SK-N-SH (cell line): Measurements from ENCODE around the gene GP1BA. TPM values are rescaled to one million over a fixed set of nuclear protein-coding genes. Genes with fewer than 3 reads are reported as not detected.
A peak's percentile ranks its signal among the peaks of the same experiment; 100 is the strongest.

ENCODE experiments used
- CTCF ChIA-PET: fragments of 300-600, 350-600 bp; formaldehyde crosslinking; extraction: SDS; loops from one replicate; lab custom pipeline; 2021; lab: Yijun Ruan, JAX
- POLR2A ChIA-PET: fragments of 350-600 bp; sonication (Branson Sonifier 250); formaldehyde crosslinking; extraction: SDS; loops from one replicate; lab custom pipeline; 2020; ENCODE audit warnings: antibody characterized with exemption, inconsistent platforms; lab: Yijun Ruan, JAX
- DNase-seq: peaks from one replicate; pipeline ENCODE4 v3.0.0; 2012
- H2AFZ ChIP-seq: fragments of 200-600 bp; sonication (generic); 2 replicates; pipeline ENCODE4 v1.8.1; 2016; ENCODE audit warnings: antibody characterized with exemption, mild to moderate bottlenecking, low read depth
- H3F3A ChIP-seq: fragments of 200-600 bp; sonication (generic); replicated peaks from 2 replicates; pipeline ENCODE3; 2016; ENCODE audit warnings: antibody characterized with exemption, mild to moderate bottlenecking; ENCODE audit not compliant: insufficient read depth
- H3K27ac ChIP-seq, 2 experiments: fragments of 200-500 bp in 1 of 2; fragments of 200-600 bp in 1 of 2; sonication (Bioruptor generic) in 1 of 2; sonication (generic), shearing (Covaris generic) in 1 of 2; 2 replicates each; pipeline versions ENCODE4 v1.5.1 to v1.6.1; 2014 to 2016; ENCODE audit warnings: low read depth in 2 of 2, inconsistent platforms in 1 of 2, low read length in 1 of 2, mild to moderate bottlenecking in 1 of 2, mixed read lengths in 1 of 2
- H3K27me3 ChIP-seq: fragments of 200-600 bp; sonication (generic), shearing (Covaris generic); 2 replicates; pipeline ENCODE4 v1.6.1; 2016; ENCODE audit warnings: mixed run types; ENCODE audit not compliant: insufficient read depth
- H3K36me3 ChIP-seq, 2 experiments: fragments of 200-500 bp in 1 of 2; fragments of 200-600 bp in 1 of 2; sonication (Bioruptor generic) in 1 of 2; sonication (generic) in 1 of 2; replicated peaks in 1 of 2; 2 replicates each; pipeline versions ENCODE3 to v1.5.1; 2014 to 2016; ENCODE audit warnings: low read length in 1 of 2, mild to moderate bottlenecking in 1 of 2; ENCODE audit not compliant: insufficient read depth in 2 of 2, control insufficient read depth in 1 of 2
- H3K4me1 ChIP-seq, 2 experiments: fragments of 200-500 bp in 1 of 2; fragments of 200-600 bp in 1 of 2; sonication (Bioruptor generic) in 1 of 2; sonication (generic), shearing (Covaris generic) in 1 of 2; 2 replicates each; pipeline versions ENCODE4 v1.5.1 to v1.6.1; 2014 to 2016; ENCODE audit warnings: low read depth in 1 of 2, low read length in 1 of 2, mixed run types in 1 of 2; ENCODE audit not compliant: insufficient read depth in 2 of 2, control insufficient read depth in 1 of 2
- H3K4me2 ChIP-seq: fragments of 200-600 bp; sonication (generic), shearing (Covaris generic); 2 replicates; pipeline ENCODE4 v1.6.1; 2017; ENCODE audit warnings: mixed run types
- H3K4me3 ChIP-seq, 2 experiments: fragments of 200-500 bp in 1 of 2; fragments of 200-600 bp in 1 of 2; sonication (Bioruptor generic) in 1 of 2; sonication (generic), shearing (Covaris generic) in 1 of 2; 2 replicates each; pipeline versions ENCODE4 v1.5.1 to v1.8.1; 2014 to 2016; ENCODE audit warnings: low read depth in 2 of 2, inconsistent platforms in 1 of 2, low read length in 1 of 2, mild to moderate bottlenecking in 1 of 2, mixed read lengths in 1 of 2, moderate library complexity in 1 of 2
- H3K79me2 ChIP-seq: fragments of 200-600 bp; sonication (generic); 2 replicates; pipeline ENCODE4 v1.8.1; 2017; ENCODE audit warnings: mild to moderate bottlenecking; ENCODE audit not compliant: insufficient read depth
- H3K9ac ChIP-seq: fragments of 200-600 bp; sonication (generic); 2 replicates; pipeline ENCODE4 v1.6.1; 2017; ENCODE audit warnings: mixed run types
- H3K9me2 ChIP-seq: fragments of 200-600 bp; sonication (generic); 2 replicates; pipeline ENCODE4 v1.6.1; 2017; ENCODE audit warnings: mixed run types
- H3K9me3 ChIP-seq: fragments of 200-600 bp; sonication (generic); 2 replicates; pipeline ENCODE4 v1.6.1; 2017; ENCODE audit warnings: mixed run types, mild to moderate bottlenecking, moderate library complexity
- H4K20me1 ChIP-seq: fragments of 200-600 bp; sonication (generic); 2 replicates; pipeline ENCODE4 v1.6.1; 2017; ENCODE audit warnings: mild to moderate bottlenecking, mixed run types; ENCODE audit not compliant: insufficient read depth
- CHD2 ChIP-seq: fragments of 150-350 bp; IDR thresholded peaks from 2 replicates; pipeline ENCODE4 v1.6.1; 2018; ENCODE audit warnings: low read length; ENCODE audit not compliant: partially characterized antibody
- ELF1 ChIP-seq: IDR thresholded peaks from 2 replicates; pipeline ENCODE4 v1.4.0; 2012
- EZH2phosphoT487 ChIP-seq: fragments of 200-600 bp; sonication (generic); IDR thresholded peaks from 2 replicates; pipeline ENCODE4 v1.6.1; 2017; ENCODE audit warnings: low read depth, mixed run types, mild to moderate bottlenecking, antibody characterized with exemption, moderate library complexity, borderline replicate concordance
- FOSL2 ChIP-seq: IDR thresholded peaks from 2 replicates; pipeline ENCODE4 v1.4.0; 2012; ENCODE audit warnings: low read depth, mild to moderate bottlenecking, moderate library complexity, borderline replicate concordance
- FOXJ3 ChIP-seq: sonication (generic); formaldehyde crosslinking; IDR thresholded peaks from 2 replicates; pipeline ENCODE4 v1.5.1; 2020; ENCODE audit warnings: mild to moderate bottlenecking, missing genetic modification reagents
- FOXM1 ChIP-seq: IDR thresholded peaks from 2 replicates; pipeline ENCODE4 v1.4.0; 2012; ENCODE audit warnings: low read depth, mild to moderate bottlenecking
- JUND ChIP-seq: IDR thresholded peaks from 2 replicates; pipeline ENCODE4 v1.4.0; 2012
- MEF2A ChIP-seq: IDR thresholded peaks from 2 replicates; pipeline ENCODE4 v1.4.0; 2012; ENCODE audit warnings: low read depth, borderline replicate concordance
- NFIC ChIP-seq: IDR thresholded peaks from 2 replicates; pipeline ENCODE4 v1.4.0; 2012; ENCODE audit warnings: borderline replicate concordance
- NRF1 ChIP-seq: IDR thresholded peaks from 2 replicates; pipeline ENCODE4 v1.6.1; 2012; ENCODE audit warnings: low read depth, mild to moderate bottlenecking, low read length
- TAF1 ChIP-seq: IDR thresholded peaks from 2 replicates; pipeline ENCODE4 v1.6.1; 2012; ENCODE audit warnings: low read depth, mild to moderate bottlenecking, low read length, moderate library complexity, borderline replicate concordance
- TCF12 ChIP-seq: IDR thresholded peaks from 2 replicates; pipeline ENCODE4 v1.4.0; 2012
- YY1 ChIP-seq: IDR thresholded peaks from 2 replicates; pipeline ENCODE4 v1.4.0; 2012; ENCODE audit warnings: low read depth, mild to moderate bottlenecking
- WGBS: methylation state at CpG from one replicate; pipeline ENCODE4 v1.1.6; 2017; ENCODE audit warnings: low lambda C conversion rate; 5-methylcytosine and 5-hydroxymethylcytosine counted together
- polyA plus RNA-seq, 3 experiments: library from polyadenylated mRNA; depleted of rRNA; stranded (reverse); fragments of >200 nt; gene quantifications; 2 replicates each; pipeline ENCODE4 v1.2.3, GENCODE V29; 2012
- TF ChIP-seq, protein P1 (sequence below): fragments of 200-600 bp; sonication (generic); IDR thresholded peaks from 2 replicates; pipeline ENCODE4 v1.6.1; 2017; ENCODE audit warnings: antibody characterized with exemption, mild to moderate bottlenecking, moderate library complexity
- TF ChIP-seq, protein P2 (sequence below): IDR thresholded peaks from 2 replicates; pipeline ENCODE4 v1.6.1; 2012; ENCODE audit warnings: mild to moderate bottlenecking, low read depth, low read length, moderate library complexity
- TF ChIP-seq, protein P3 (sequence below): IDR thresholded peaks from 2 replicates; pipeline ENCODE4 v1.4.0; 2012; ENCODE audit warnings: low read depth, borderline replicate concordance
- TF ChIP-seq, protein P4 (sequence below): fragments of 150-350 bp; IDR thresholded peaks from 2 replicates; pipeline ENCODE4 v1.6.1; 2017; ENCODE audit warnings: antibody characterized with exemption, low read length, low read depth, borderline replicate concordance

GP1BA gene
- polyA plus RNA-seq, 1 of the 3 experiments (the other 2 are of a cell fraction) = not detected

- TF ChIP-seq, protein P1, sequence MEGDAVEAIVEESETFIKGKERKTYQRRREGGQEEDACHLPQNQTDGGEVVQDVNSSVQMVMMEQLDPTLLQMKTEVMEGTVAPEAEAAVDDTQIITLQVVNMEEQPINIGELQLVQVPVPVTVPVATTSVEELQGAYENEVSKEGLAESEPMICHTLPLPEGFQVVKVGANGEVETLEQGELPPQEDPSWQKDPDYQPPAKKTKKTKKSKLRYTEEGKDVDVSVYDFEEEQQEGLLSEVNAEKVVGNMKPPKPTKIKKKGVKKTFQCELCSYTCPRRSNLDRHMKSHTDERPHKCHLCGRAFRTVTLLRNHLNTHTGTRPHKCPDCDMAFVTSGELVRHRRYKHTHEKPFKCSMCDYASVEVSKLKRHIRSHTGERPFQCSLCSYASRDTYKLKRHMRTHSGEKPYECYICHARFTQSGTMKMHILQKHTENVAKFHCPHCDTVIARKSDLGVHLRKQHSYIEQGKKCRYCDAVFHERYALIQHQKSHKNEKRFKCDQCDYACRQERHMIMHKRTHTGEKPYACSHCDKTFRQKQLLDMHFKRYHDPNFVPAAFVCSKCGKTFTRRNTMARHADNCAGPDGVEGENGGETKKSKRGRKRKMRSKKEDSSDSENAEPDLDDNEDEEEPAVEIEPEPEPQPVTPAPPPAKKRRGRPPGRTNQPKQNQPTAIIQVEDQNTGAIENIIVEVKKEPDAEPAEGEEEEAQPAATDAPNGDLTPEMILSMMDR = no peak
- TF ChIP-seq, protein P2, sequence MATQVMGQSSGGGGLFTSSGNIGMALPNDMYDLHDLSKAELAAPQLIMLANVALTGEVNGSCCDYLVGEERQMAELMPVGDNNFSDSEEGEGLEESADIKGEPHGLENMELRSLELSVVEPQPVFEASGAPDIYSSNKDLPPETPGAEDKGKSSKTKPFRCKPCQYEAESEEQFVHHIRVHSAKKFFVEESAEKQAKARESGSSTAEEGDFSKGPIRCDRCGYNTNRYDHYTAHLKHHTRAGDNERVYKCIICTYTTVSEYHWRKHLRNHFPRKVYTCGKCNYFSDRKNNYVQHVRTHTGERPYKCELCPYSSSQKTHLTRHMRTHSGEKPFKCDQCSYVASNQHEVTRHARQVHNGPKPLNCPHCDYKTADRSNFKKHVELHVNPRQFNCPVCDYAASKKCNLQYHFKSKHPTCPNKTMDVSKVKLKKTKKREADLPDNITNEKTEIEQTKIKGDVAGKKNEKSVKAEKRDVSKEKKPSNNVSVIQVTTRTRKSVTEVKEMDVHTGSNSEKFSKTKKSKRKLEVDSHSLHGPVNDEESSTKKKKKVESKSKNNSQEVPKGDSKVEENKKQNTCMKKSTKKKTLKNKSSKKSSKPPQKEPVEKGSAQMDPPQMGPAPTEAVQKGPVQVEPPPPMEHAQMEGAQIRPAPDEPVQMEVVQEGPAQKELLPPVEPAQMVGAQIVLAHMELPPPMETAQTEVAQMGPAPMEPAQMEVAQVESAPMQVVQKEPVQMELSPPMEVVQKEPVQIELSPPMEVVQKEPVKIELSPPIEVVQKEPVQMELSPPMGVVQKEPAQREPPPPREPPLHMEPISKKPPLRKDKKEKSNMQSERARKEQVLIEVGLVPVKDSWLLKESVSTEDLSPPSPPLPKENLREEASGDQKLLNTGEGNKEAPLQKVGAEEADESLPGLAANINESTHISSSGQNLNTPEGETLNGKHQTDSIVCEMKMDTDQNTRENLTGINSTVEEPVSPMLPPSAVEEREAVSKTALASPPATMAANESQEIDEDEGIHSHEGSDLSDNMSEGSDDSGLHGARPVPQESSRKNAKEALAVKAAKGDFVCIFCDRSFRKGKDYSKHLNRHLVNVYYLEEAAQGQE = no peak
- TF ChIP-seq, all 33 proteins: peak for 0
Observed at GRCh38 chr17:4947010-4947410, 14.9 kb downstream of the GP1BA start (continued).

GRCh38 chr17:4947411-4948165 is 15.5 kb downstream of the GP1BA start:
- Histone ChIP-seq H3K79me2 (peaks cover 82% of the 10 kb centered on the region), H3F3A (peaks cover 63% of the 10 kb centered on the region), H3K4me2 (peak overlapping the region; percentile 98), H3K4me1 (peaks cover 23 to 44% of the 10 kb centered on the region in 2 experiments), H3K9ac (peak overlapping the region; percentile 99), H3K9me2 (no peaks in the 10 kb centered on the region), H2AFZ (no peak overlapping the region), H3K4me3 (peak overlapping the region; percentile 79 to 99), H3K27me3 (no peaks in the 10 kb centered on the region), H4K20me1 (peaks cover 45% of the 10 kb centered on the region), H3K27ac (peak overlapping the region; percentile 97 to 100), H3K36me3 (peaks cover 33 to 39% of the 10 kb centered on the region in 2 experiments), H3K9me3 (no peaks in the 10 kb centered on the region)
- DNase-seq = peak; percentile 81
- WGBS = 2% methylated on average over 13 of the region's 56 CpGs
- POLR2A ChIA-PET = interaction anchor here (0.7 to 4.3 kb wide), 2 partner anchors 20 to 39 kb away, joined by 4 to 32 read pairs; partner anchors contain the start of gene SPAG7
- CTCF ChIA-PET = interaction anchor here (0.7 to 1.5 kb wide), 5 partner anchors 13 to 59 kb away, joined by 3 to 4 read pairs (median 3); no protein-coding TSS in a partner anchor
- TF ChIP-seq, protein P2 = no peak
- TF ChIP-seq FOXM1 (no peak), TCF12 (no peak), NFIC (no peak), YY1 (no peak), EZH2phosphoT487 (no peak), MEF2A (no peak), CHD2 (no peak), JUND (no peak), FOSL2 (no peak), NRF1 (no peak), FOXJ3 (CRISPR knock-in tag) (no peak), ELF1 (peak; percentile 69), TAF1 (peak; percentile 34)
- TF ChIP-seq, protein P3, sequence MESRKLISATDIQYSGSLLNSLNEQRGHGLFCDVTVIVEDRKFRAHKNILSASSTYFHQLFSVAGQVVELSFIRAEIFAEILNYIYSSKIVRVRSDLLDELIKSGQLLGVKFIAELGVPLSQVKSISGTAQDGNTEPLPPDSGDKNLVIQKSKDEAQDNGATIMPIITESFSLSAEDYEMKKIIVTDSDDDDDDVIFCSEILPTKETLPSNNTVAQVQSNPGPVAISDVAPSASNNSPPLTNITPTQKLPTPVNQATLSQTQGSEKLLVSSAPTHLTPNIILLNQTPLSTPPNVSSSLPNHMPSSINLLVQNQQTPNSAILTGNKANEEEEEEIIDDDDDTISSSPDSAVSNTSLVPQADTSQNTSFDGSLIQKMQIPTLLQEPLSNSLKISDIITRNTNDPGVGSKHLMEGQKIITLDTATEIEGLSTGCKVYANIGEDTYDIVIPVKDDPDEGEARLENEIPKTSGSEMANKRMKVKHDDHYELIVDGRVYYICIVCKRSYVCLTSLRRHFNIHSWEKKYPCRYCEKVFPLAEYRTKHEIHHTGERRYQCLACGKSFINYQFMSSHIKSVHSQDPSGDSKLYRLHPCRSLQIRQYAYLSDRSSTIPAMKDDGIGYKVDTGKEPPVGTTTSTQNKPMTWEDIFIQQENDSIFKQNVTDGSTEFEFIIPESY = no peak
- TF ChIP-seq, protein P4, sequence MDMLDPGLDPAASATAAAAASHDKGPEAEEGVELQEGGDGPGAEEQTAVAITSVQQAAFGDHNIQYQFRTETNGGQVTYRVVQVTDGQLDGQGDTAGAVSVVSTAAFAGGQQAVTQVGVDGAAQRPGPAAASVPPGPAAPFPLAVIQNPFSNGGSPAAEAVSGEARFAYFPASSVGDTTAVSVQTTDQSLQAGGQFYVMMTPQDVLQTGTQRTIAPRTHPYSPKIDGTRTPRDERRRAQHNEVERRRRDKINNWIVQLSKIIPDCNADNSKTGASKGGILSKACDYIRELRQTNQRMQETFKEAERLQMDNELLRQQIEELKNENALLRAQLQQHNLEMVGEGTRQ = no peak
